NCI-H510A (cell line): ENCODE data around the gene SPDYC.
"Not testable (repeated sequence)": the region's sequence is repeated elsewhere in the genome, so short reads cannot be mapped to it uniquely, and the experiment has no call there.

Experiments
- DNase-seq: peaks from one replicate; lab custom pipeline; 2025; lab: John Stamatoyannopoulos, UW

Gene SPDYC

DNA sequence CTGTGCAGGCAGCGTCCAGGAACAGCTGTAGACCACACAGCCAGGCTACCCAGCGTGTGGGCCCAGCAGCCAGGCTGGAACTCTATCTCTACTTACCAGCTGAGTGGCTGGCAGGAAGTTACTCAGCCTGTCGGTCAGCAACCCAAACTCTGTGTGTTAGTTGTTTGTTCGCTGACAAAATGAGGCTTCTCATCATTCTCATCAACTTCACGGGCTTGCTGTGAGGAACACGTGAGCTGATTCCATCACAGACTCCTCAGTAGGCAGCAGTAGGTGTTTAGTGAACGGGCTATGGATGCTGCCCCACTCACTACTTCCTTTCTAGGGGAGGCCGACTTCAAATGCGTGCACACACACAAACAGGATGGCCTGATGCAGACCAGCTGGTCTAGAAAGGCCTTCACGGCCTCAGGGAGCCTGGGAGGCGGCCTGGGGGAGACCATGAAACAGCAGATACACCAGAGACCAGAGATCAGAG lies 830 bp upstream of the SPDYC start:
- no peak for DNase-seq

- no peak for DNase-seq
Observed at GRCh38 chr11:65172600-65172999, 2.6 kb downstream of the SPDYC start.

DNA sequence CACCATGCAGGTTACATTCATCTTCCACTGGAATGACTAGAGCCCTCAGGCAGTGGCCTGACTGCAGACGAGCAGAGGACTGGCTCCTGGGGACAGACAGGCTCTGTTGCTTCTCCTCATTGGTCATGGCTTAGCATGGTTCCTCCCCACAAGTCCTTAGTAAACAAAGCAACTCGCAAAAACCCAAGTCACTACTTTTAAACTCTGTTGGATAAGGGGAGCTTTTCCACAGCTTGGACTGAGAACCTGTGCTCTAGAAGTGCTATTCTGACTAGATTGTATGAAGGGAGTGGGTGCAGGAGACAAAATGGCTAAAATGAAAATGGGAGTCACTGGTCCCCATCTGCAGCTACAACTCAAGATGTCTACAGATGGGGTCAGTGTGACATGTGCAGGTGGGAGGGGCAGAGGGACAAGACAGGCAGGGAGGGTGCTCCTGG lies 4.6 kb downstream of the SPDYC start:
- DNase-seq = not testable (repeated sequence)

GRCh38 chr11:65180877-65181568 lies 11.0 kb downstream of the SPDYC start:
- DNase-seq = peak; percentile 38

GRCh38 chr11:65181569-65182257 lies 11.7 kb downstream of the SPDYC start, which contains the start of gene CAPN1:
Gene CAPN1 (plus strand): TSS chr11:65181928. CDS start chr11:65182702, 774 bp downstream.
- DNase-seq = peak; percentile 53

DNA sequence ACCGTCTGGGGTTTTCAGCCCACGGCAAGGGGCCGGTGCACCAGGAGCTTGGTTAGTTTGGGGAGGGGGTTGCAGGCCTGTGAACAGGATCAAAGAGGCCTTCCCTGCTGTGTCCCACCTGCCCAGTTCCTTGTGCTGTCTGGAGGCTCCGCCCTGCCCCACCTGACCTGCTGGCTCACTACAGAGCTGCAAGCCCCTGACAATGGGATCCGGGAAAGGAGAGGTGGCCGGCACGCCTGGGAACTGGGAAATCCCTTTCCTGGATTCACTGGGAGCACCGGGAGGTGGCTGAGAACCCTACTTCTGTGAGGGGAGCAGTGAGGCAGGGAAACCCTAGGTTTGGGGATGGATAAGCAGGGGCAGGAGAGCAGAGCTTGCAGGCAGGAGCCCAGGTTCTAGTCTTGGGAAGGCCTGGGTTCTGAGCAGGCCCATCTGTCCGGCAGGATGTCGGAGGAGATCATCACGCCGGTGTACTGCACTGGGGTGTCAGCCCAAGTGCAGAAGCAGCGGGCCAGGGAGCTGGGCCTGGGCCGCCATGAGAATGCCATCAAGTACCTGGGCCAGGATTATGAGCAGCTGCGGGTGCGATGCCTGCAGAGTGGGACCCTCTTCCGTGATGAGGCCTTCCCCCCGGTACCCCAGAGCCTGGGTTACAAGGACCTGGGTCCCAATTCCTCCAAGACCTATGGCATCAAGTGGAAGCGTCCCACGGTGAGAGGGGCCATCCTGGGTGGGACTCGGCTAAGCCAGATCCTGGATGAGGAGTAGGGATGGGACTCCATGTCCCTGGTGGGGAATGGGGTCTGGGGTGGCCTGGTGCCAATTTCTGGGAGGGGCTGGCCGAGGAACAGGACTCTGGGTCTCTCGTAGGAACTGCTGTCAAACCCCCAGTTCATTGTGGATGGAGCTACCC lies 12.5 kb downstream of the SPDYC start:
- DNase-seq = peak; percentile 50

DNA sequence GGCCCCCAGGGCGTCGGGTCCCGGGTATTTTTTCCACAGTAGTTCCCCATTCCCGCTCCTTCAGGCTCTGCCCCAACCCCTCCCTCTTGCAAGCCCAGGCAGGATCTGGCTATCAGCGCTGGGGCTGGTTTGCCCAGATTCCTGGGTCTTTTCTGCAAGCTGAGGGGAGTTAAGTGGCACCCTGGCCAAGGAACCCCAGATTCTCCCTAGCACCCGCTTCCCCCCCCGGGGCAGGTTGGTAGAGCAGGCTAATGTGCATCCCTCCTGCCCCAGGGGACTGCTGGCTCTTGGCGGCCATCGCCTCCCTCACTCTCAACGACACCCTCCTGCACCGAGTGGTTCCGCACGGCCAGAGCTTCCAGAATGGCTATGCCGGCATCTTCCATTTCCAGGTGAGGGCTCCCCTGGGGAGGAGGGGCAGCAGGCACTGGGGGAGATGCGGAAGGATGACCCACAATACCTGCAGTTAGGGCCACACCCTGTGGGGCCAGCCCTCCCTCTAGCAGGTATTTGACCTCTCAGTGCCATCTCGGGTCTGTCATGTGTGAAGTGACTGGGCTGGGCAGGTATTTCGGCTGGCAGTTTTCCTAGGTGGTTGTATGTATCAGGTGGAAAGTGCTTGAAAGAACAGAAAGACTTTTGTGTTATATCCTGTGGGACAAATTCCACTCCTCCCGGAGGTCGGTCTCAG lies 13.3 kb downstream of the SPDYC start:
- no peak for DNase-seq

GRCh38 chr11:65184146-65184545 lies 14.1 kb downstream of the SPDYC start:
- no peak for DNase-seq

DNA sequence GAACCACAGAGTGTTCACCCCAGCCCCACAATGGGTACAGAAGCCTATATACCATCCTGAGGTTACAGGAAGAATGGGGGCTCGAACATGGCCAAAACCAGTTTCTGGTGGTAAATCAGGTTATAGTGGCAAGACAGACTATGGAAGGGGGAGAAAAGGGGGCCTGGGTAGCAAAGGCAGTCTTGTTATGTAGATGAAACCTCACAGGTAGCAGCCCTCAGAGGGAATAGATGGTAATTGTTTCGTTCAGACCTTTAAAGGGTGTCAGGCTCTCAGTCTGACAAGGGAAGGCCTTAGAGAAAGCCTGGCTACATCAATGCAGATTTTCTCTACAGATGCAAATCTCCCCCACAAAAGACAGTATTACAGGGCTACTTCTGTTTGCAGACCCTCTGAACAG lies 15.1 kb downstream of the SPDYC start:
- no peak for DNase-seq

DNA sequence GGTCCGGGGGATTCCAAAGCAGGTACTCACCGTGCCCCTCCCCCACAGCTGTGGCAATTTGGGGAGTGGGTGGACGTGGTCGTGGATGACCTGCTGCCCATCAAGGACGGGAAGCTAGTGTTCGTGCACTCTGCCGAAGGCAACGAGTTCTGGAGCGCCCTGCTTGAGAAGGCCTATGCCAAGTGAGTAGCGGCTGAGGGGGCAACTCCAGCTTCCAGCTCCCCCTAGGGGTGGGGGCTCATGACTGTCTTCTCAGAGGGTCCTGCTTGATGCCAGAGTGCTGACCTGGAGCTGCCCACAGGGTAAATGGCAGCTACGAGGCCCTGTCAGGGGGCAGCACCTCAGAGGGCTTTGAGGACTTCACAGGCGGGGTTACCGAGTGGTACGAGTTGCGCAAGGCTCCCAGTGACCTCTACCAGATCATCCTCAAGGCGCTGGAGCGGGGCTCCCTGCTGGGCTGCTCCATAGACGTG lies 15.9 kb downstream of the SPDYC start:
- no peak for DNase-seq

- DNase-seq = no peak
Observed at GRCh38 chr11:65186701-65187100, 16.7 kb downstream of the SPDYC start.

GRCh38 chr11:65187146-65187675 lies 17.2 kb downstream of the SPDYC start:
- DNase-seq = no peak

DNA sequence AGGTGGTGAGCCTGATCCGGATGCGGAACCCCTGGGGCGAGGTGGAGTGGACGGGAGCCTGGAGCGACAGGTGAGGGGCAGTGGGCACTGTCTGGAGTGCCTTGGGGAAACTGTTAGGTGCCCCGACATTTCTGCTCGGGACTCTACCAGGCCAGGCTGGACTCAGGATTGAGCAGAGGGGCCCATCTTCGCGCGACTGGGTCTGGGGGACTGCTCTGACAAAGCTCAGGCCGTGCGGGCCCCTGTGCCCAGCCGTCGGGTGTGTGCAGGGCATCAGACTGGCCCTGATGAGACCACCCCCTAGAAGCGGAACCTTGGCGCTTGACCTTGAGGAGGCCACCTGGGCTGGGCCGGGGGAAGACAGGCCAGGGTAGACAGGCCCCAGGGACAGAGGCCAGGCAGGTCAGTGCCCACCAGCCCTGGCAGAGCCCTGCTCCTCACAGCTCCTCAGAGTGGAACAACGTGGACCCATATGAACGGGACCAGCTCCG lies 18.0 kb downstream of the SPDYC start:
- no peak for DNase-seq

GRCh38 chr11:65188486-65188885 lies 18.5 kb downstream of the SPDYC start:
- DNase-seq = no peak

- DNase-seq = no peak
Observed at GRCh38 chr11:65189191-65189590, 19.2 kb downstream of the SPDYC start.

- DNase-seq = no peak
Observed at GRCh38 chr11:65194564-65194963, 24.5 kb downstream of the SPDYC start.

GRCh38 chr11:65204143-65204542 lies 34.1 kb downstream of the SPDYC start:
- DNase-seq = no peak

DNA sequence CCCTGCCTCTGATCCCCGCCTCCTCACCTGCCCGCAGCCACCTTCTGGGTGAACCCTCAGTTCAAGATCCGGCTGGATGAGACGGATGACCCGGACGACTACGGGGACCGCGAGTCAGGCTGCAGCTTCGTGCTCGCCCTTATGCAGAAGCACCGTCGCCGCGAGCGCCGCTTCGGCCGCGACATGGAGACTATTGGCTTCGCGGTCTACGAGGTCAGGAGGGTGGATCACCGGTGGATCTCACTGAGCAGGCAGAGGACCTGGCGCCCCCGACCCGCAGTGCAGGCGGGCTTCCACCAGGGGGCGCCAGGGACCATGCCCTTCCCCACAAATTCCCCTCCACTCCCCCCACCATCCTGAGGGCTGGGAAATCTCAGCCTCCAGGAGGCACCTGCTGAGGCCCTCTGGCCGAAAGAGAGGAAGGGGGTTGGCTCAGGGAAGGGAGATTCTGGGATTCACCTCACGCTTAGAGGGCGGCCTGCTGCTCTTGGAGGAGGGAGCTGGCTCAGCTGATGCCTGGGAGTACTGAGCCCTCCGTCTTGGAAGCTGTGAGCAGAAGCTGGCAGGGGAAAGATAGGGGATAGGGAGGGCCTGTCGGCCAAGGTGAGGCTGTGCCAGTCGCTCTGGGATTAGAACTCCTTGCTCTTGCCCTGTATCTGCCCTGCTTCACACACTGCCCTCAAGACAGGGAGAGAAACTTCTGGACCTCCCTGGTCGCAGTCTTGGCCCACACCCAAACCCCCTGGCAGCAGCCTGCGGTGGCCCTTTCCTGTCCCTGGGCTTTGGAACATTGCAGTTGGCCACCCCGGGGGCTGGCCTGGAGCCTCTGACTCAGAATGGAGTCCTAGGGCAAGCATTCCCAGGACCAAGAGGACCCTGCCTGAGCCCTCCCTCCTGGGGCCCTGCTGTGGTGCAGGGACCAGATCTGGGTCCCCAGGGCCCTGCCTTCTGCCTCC lies 34.9 kb downstream of the SPDYC start:
- DNase-seq = peak; percentile 34

DNA sequence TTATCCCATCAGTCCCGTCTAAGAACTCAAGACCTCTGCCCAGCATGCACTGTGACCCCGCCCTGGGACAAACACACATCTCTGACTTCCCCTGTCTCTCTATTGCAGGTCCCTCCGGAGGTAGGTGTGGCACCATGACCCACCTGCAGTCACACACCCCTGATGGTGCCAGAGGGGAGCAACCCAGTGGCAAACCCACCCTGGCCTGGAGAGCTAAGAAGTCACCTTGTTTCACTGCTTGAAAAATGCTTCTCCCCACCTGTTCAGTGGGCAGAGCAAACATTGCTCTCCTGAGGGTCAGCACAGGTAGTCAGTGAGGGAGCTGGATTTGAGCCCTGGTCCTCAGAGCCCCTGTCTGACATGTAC lies 35.6 kb downstream of the SPDYC start:
- DNase-seq = no peak

GRCh38 chr11:65206441-65206841 lies 36.4 kb downstream of the SPDYC start:
- no peak for DNase-seq
